Measurements from ENCODE around the gene PHTF2.

Gene PHTF2

GRCh38 chr7:77794000-77794399 is 4.6 kb upstream of the PHTF2 start:
- no peak for DNase-seq (ENCODE audit: low spot score)

GRCh38 chr7:77796109-77796508 is 2.5 kb upstream of the PHTF2 start:
- DNase-seq (ENCODE audit: low spot score), result no peak

DNA sequence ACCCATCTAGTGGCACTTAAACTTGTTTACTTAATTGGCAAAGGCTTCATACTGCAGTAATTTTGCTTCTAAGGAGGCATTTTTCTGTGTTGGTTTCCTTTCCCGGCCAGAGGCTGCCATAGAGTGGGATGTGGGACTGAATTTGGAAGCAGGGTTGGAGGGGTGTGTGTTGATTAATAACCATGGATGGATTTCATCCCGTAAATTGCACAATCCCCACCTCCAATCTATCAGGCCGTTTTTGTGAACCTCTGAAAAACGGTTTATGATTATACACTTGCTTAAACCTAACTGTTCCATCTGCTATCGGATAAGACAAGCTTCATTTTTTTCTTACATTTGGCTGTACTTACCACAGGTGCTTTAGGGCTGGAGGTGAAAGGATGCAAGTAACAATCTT is 1.6 kb upstream of the PHTF2 start:
- DNase-seq (ENCODE audit: low spot score), result no peak

GRCh38 chr7:77797734-77798393 is 709 bp upstream of the PHTF2 start:
- DNase-seq (ENCODE audit: low spot score), result no peak

GRCh38 chr7:77799078-77799964 is 748 bp downstream of the PHTF2 start:
- DNase-seq (ENCODE audit: low spot score), result peak; percentile 81

DNA sequence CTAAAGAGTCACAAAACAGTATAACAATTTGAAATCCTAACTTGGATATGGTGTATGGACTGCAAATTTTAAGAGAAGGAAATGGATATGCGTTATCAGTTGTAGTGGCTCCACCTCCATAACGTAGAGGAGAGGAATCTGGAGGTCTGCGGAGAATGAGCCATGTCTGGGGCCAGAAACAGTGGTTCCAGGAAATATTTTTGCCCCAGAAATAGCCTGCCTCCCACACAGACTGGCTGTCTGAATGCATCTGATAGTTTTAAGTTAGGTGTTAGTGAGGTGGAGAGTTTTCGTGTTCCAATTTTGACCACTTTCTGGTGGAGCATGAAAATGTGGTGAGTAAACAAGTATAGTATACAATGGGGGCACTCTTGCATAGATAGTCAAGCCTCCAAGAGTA is 1.6 kb downstream of the PHTF2 start:
- no peak for DNase-seq (ENCODE audit: low spot score)

GRCh38 chr7:77800730-77801129 is 2.2 kb downstream of the PHTF2 start:
- no peak for DNase-seq (ENCODE audit: low spot score)

- DNase-seq (ENCODE audit: low spot score), result no peak
Measured at GRCh38 chr7:77802557-77803405, 4.2 kb downstream of the PHTF2 start.

DNA sequence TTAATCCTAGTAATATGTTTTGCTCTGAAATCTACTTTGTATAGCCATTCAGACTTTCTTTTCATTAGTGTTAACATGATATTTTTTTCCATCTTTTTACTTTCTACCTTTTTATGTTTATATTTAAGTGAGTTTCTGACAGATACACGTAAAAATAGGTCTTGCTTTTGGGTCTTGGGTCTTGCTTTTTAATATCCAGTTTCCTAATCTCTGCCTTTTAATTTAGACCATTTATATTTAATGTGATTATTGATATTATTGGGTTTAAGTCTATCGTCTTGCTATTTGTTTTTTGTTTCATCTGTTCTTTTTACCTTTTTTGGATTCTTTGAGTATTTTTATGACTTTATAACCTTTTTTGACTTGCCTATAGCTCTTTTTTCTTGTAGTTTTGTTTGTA is 7.9 kb downstream of the PHTF2 start:
- no peak for DNase-seq (ENCODE audit: low spot score)

- DNase-seq (ENCODE audit: low spot score), result no peak
Measured at GRCh38 chr7:77808517-77808916, 9.9 kb downstream of the PHTF2 start.

GRCh38 chr7:77811516-77812289 is 13.1 kb downstream of the PHTF2 start:
- DNase-seq (ENCODE audit: low spot score), result no peak

GRCh38 chr7:77812290-77812685 is 13.7 kb downstream of the PHTF2 start:
- DNase-seq (ENCODE audit: low spot score), result no peak

- no peak for DNase-seq (ENCODE audit: low spot score)
Measured at GRCh38 chr7:77813180-77813579, 14.6 kb downstream of the PHTF2 start.

DNA sequence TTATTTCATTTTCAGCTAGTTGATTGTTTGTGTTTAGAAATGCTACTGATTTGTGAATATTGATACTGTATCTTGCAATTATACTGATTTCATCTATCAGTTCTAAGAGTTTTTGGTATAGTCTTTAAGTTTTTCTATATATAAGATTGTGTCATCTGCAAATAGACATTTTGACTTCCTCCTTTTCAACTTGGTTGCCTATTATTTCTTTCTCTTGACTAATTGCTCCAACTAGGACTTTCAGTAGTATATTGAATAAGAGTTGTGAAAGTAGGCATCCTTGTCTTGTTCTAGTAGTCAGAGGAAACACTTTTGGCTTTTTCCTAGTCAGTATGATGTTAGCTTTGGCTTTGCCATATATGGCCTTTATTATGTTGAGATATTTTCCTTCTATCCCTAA is 20.4 kb downstream of the PHTF2 start:
- no peak for DNase-seq (ENCODE audit: low spot score)

- DNase-seq (ENCODE audit: low spot score), result no peak
Measured at GRCh38 chr7:77820967-77821366, 22.4 kb downstream of the PHTF2 start.

GRCh38 chr7:77822269-77822668 is 23.7 kb downstream of the PHTF2 start:
- no peak for DNase-seq (ENCODE audit: low spot score)

GRCh38 chr7:77823787-77824186 is 25.2 kb downstream of the PHTF2 start:
- no peak for DNase-seq (ENCODE audit: low spot score)

DNA sequence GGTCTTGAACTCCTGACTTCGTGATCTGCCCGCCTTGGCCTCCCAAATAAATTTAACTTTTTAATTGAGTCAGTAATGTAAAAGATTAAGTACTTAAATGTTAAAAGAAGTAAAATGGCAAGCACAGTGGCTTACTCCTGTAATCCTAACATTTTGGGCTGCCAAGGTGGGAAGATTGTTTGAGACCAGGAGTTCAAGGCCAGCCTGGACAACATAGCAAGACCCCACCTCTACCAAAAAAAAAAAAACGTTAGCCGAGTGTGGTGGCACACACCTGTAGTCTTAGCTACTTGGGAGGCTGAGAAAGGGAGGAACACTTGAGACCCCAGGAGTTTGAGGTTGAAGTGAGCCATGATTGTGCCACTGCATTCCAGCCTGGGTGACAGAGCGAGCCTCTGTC is 26.1 kb downstream of the PHTF2 start:
- DNase-seq (ENCODE audit: low spot score), result no peak

- DNase-seq (ENCODE audit: low spot score), result no peak
Measured at GRCh38 chr7:77825131-77825530, 26.6 kb downstream of the PHTF2 start.

GRCh38 chr7:77826300-77826699 is 27.7 kb downstream of the PHTF2 start:
- DNase-seq (ENCODE audit: low spot score), result no peak

DNA sequence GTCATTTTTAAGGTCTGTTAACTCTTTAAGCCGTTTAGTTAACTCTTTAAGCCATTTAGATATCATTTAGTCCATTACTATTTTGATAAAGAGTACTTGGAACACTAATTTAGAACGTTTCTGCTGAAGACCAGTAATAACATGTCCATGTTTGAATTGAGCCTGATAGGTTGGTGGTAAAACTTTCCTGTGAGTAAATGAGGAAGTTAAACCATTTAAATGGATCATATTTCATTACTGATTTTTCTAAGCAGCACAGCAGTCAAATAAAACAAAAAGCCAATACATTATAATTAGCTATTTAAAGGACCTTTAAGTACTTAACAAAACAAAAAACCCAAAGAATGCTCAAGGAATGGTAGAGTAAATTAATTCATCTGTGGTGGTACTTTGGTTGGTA is 29.4 kb downstream of the PHTF2 start:
- DNase-seq (ENCODE audit: low spot score), result no peak

Measured in ecto neural progenitor cell (in vitro differentiated cells).